Stimulated activated memory B cell treated with anti-CD40 and anti-IgM and Interleukin-4, amounts not matched to agents 10 μg/mL and 1 μg/mL and 100 μg/mL, for 72 hours (primary cell): Measurements from ENCODE around the gene ALKBH5.

Experiments
- ATAC-seq: fragments of 150-1000 bp; cut with Tn5 transposase; 2 replicates; pipeline ENCODE4 v1.10.0; 2021
- H3K27ac Mint-ChIP-seq: one replicate; pipeline ENCODE4 v1.8.0; 2022; ENCODE audit warnings: mild to moderate bottlenecking, mixed read lengths
- H3K27me3 Mint-ChIP-seq: one replicate; pipeline ENCODE4 v1.8.0; 2022; ENCODE audit warnings: mixed read lengths
- H3K36me3 Mint-ChIP-seq: one replicate; pipeline ENCODE4 v1.8.0; 2022; ENCODE audit warnings: mixed read lengths
- H3K4me1 Mint-ChIP-seq: one replicate; pipeline ENCODE4 v1.8.0; 2022; ENCODE audit warnings: mixed read lengths
- H3K4me3 Mint-ChIP-seq: one replicate; pipeline ENCODE4 v1.8.0; 2022; ENCODE audit warnings: mild to moderate bottlenecking, moderate library complexity, mixed read lengths
- H3K9me3 Mint-ChIP-seq: one replicate; pipeline ENCODE4 v1.8.0; 2022; ENCODE audit warnings: mixed read lengths

ALKBH5 gene

GRCh38 chr17:18148586-18148985, 35.0 kb upstream of the ALKBH5 start:
- H3K9me3 Mint-ChIP-seq, result no peaks in the 10 kb centered on the region
- H3K4me3 Mint-ChIP-seq, result no peak overlapping the region
- no peak for ATAC-seq
- no peaks in the 10 kb centered on the region for H3K36me3 Mint-ChIP-seq
- no peaks in the 10 kb centered on the region for H3K27me3 Mint-ChIP-seq
- peaks cover 10% of the 10 kb centered on the region for H3K4me1 Mint-ChIP-seq
- no peak overlapping the region for H3K27ac Mint-ChIP-seq

GRCh38 chr17:18151290-18151689, 32.3 kb upstream of the ALKBH5 start:
- Mint-ChIP-seq H3K4me1 (peaks cover 20% of the 10 kb centered on the region), H3K36me3 (no peaks in the 10 kb centered on the region), H3K27ac (no peak overlapping the region), H3K9me3 (no peaks in the 10 kb centered on the region), H3K27me3 (no peaks in the 10 kb centered on the region), H3K4me3 (no peak overlapping the region)
- ATAC-seq, result no peak

GRCh38 chr17:18155179-18155578, 28.4 kb upstream of the ALKBH5 start:
- Mint-ChIP-seq H3K27me3 (no peaks in the 10 kb centered on the region), H3K4me1 (peaks cover 49% of the 10 kb centered on the region), H3K36me3 (no peaks in the 10 kb centered on the region), H3K4me3 (no peak overlapping the region), H3K9me3 (no peaks in the 10 kb centered on the region), H3K27ac (no peak overlapping the region)
- ATAC-seq, result no peak

GRCh38 chr17:18156171-18156975, 27.3 kb upstream of the ALKBH5 start:
- H3K27ac Mint-ChIP-seq, result peak overlapping the region; percentile 48
- H3K9me3 Mint-ChIP-seq, result no peaks in the 10 kb centered on the region
- no peaks in the 10 kb centered on the region for H3K27me3 Mint-ChIP-seq
- no peaks in the 10 kb centered on the region for H3K36me3 Mint-ChIP-seq
- H3K4me3 Mint-ChIP-seq, result no peak overlapping the region
- peaks cover 59% of the 10 kb centered on the region for H3K4me1 Mint-ChIP-seq
- no peak for ATAC-seq

GRCh38 chr17:18156976-18157280, 26.7 kb upstream of the ALKBH5 start:
- H3K4me3 Mint-ChIP-seq, result no peak overlapping the region
- no peaks in the 10 kb centered on the region for H3K27me3 Mint-ChIP-seq
- peak overlapping the region; percentile 48 for H3K27ac Mint-ChIP-seq
- no peaks in the 10 kb centered on the region for H3K9me3 Mint-ChIP-seq
- no peak for ATAC-seq
- H3K36me3 Mint-ChIP-seq, result no peaks in the 10 kb centered on the region
- H3K4me1 Mint-ChIP-seq, result peaks cover 65% of the 10 kb centered on the region

- Mint-ChIP-seq H3K4me3 (peak overlapping the region; percentile 88), H3K9me3 (no peaks in the 10 kb centered on the region), H3K4me1 (peaks cover 64% of the 10 kb centered on the region), H3K27me3 (no peaks in the 10 kb centered on the region), H3K27ac (peak overlapping the region; percentile 92), H3K36me3 (no peaks in the 10 kb centered on the region)
- no peak for ATAC-seq
These were observed 26.2 kb upstream of the ALKBH5 start for GRCh38 chr17:18157354-18157985.

GRCh38 chr17:18158022-18158600, 25.5 kb upstream of the ALKBH5 start:
- H3K4me1 Mint-ChIP-seq, result peaks cover 59% of the 10 kb centered on the region
- peak overlapping the region; percentile 88 for H3K4me3 Mint-ChIP-seq
- H3K36me3 Mint-ChIP-seq, result no peaks in the 10 kb centered on the region
- peak overlapping the region; percentile 92 for H3K27ac Mint-ChIP-seq
- H3K27me3 Mint-ChIP-seq, result no peaks in the 10 kb centered on the region
- peak; percentile 84 for ATAC-seq
- H3K9me3 Mint-ChIP-seq, result no peaks in the 10 kb centered on the region

- no peak for ATAC-seq
- Mint-ChIP-seq H3K27ac (peak overlapping the region; percentile 92), H3K9me3 (no peaks in the 10 kb centered on the region), H3K36me3 (no peaks in the 10 kb centered on the region), H3K4me3 (no peak overlapping the region), H3K4me1 (peaks cover 46% of the 10 kb centered on the region), H3K27me3 (no peaks in the 10 kb centered on the region)
These were observed 24.0 kb upstream of the ALKBH5 start for GRCh38 chr17:18159551-18160120.

- peaks cover 46% of the 10 kb centered on the region for H3K4me1 Mint-ChIP-seq
- no peaks in the 10 kb centered on the region for H3K27me3 Mint-ChIP-seq
- H3K4me3 Mint-ChIP-seq, result no peak overlapping the region
- H3K27ac Mint-ChIP-seq, result peak overlapping the region; percentile 34
- no peaks in the 10 kb centered on the region for H3K9me3 Mint-ChIP-seq
- H3K36me3 Mint-ChIP-seq, result no peaks in the 10 kb centered on the region
- no peak for ATAC-seq
These were observed 23.3 kb upstream of the ALKBH5 start for GRCh38 chr17:18160128-18160856.

- H3K4me1 Mint-ChIP-seq, result peaks cover 44% of the 10 kb centered on the region
- H3K9me3 Mint-ChIP-seq, result no peaks in the 10 kb centered on the region
- H3K27ac Mint-ChIP-seq, result peak overlapping the region; percentile 34
- H3K4me3 Mint-ChIP-seq, result peak overlapping the region; percentile 7
- H3K27me3 Mint-ChIP-seq, result no peaks in the 10 kb centered on the region
- peak; percentile 54 for ATAC-seq
- no peaks in the 10 kb centered on the region for H3K36me3 Mint-ChIP-seq
These were observed 22.2 kb upstream of the ALKBH5 start for GRCh38 chr17:18161207-18162145.

- Mint-ChIP-seq H3K27me3 (no peaks in the 10 kb centered on the region), H3K4me1 (peaks cover 27% of the 10 kb centered on the region), H3K36me3 (no peaks in the 10 kb centered on the region), H3K9me3 (no peaks in the 10 kb centered on the region), H3K27ac (no peak overlapping the region), H3K4me3 (no peak overlapping the region)
- no peak for ATAC-seq
These were observed 20.1 kb upstream of the ALKBH5 start for GRCh38 chr17:18163547-18163946.

- H3K27me3 Mint-ChIP-seq, result no peaks in the 10 kb centered on the region
- no peaks in the 10 kb centered on the region for H3K36me3 Mint-ChIP-seq
- H3K9me3 Mint-ChIP-seq, result no peaks in the 10 kb centered on the region
- peaks cover 1% of the 10 kb centered on the region for H3K4me1 Mint-ChIP-seq
- no peak for ATAC-seq
- no peak overlapping the region for H3K27ac Mint-ChIP-seq
- H3K4me3 Mint-ChIP-seq, result no peak overlapping the region
These were observed 16.7 kb upstream of the ALKBH5 start for GRCh38 chr17:18166894-18167293.

GRCh38 chr17:18167421-18167820, 16.2 kb upstream of the ALKBH5 start:
- Mint-ChIP-seq H3K9me3 (no peaks in the 10 kb centered on the region), H3K4me3 (no peak overlapping the region), H3K4me1 (no peaks in the 10 kb centered on the region), H3K36me3 (no peaks in the 10 kb centered on the region), H3K27me3 (no peaks in the 10 kb centered on the region), H3K27ac (no peak overlapping the region)
- ATAC-seq, result no peak

- Mint-ChIP-seq H3K27me3 (no peaks in the 10 kb centered on the region), H3K27ac (no peak overlapping the region), H3K9me3 (no peaks in the 10 kb centered on the region), H3K4me3 (no peak overlapping the region), H3K4me1 (peaks cover 7% of the 10 kb centered on the region), H3K36me3 (no peaks in the 10 kb centered on the region)
- no peak for ATAC-seq
These were observed 10.9 kb upstream of the ALKBH5 start for GRCh38 chr17:18172531-18173278.
